GM23248 (cell line): Measurements from ENCODE around the gene HEXIM2.

Experiments
- EZH2 ChIP-seq: fragments of 200-600 bp; sonication (generic); IDR thresholded peaks from 2 replicates; pipeline ENCODE4 v1.6.1; 2018; ENCODE audit warnings: antibody characterized with exemption, mild to moderate bottlenecking; ENCODE audit not compliant: insufficient read depth, poor library complexity, severe bottlenecking
- EZH2phosphoT487 ChIP-seq: fragments of 200-600 bp; sonication (generic); IDR thresholded peaks from 2 replicates; pipeline ENCODE4 v1.6.1; 2018; ENCODE audit warnings: antibody characterized with exemption, moderate library complexity, mild to moderate bottlenecking, low read depth; ENCODE audit not compliant: insufficient read depth

DNA sequence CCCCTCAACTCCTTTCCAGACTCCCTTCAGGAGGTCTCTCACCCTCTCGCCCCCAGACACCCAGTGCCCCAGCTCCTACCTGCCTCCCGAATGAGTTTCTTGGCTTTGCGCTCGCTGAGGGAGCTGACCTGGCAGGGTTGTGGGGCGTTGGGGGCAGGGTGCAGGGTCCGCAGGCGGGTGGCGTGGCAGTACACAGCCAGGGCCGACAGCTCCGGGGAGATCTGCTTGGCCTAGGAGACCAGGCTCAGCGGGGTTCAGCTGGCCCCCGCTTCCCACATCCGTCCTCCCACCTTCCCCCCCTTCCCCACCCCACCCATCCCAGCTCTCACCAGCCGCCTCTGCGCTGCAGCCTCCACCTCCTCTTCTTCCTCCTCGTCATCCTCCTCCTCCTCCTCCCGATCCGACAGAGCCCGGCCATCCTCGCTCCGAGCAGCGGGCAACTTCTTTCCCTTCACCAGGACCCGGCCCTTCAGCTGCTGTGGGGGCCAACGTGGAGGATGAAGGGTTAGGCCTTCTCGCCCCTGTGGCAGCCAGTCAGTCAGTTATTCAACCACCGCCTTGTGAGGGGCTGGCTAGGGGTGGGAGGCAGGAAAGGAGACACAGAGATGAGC lies 46.6 kb upstream of the HEXIM2 start:
- no peak for TF ChIP-seq EZH2
- no peak for TF ChIP-seq EZH2phosphoT487
